H1 (cell line): ENCODE results near the gene NUDT1. TPM values are rescaled to one million over a fixed set of nuclear protein-coding genes. Genes with fewer than 3 reads are reported as not detected.
A peak's percentile ranks its signal among the peaks of the same experiment; 100 is the strongest.

Experiments used
- ATF2 ChIP-seq: IDR thresholded peaks from 2 replicates; pipeline ENCODE4 v1.6.1; 2012; ENCODE audit warnings: low read length, inconsistent platforms
- CBX5 ChIP-seq: fragments of 300-800, 300-1000 bp; sonication (generic); IDR thresholded peaks from 2 replicates; pipeline ENCODE4 v1.7.1; 2016; ENCODE audit warnings: antibody characterized with exemption, low read length, low read depth
- CHD2 ChIP-seq: IDR thresholded peaks from 2 replicates; pipeline ENCODE4 v1.6.1; 2012; ENCODE audit warnings: low read length, improper control_type of control experiment
- CREB1 ChIP-seq: IDR thresholded peaks from 2 replicates; pipeline ENCODE4 v1.6.1; 2012; ENCODE audit warnings: inconsistent platforms
- EGR1 ChIP-seq: IDR thresholded peaks from 2 replicates; pipeline ENCODE4 v1.6.1; 2011; ENCODE audit warnings: low read depth, low read length, borderline replicate concordance
- FOSL1 ChIP-seq: IDR thresholded peaks from 2 replicates; pipeline ENCODE4 v1.6.1; 2011; ENCODE audit warnings: mild to moderate bottlenecking, low read depth, low read length, moderate library complexity; ENCODE audit not compliant: insufficient read depth
- GABPA ChIP-seq: IDR thresholded peaks from 2 replicates; pipeline ENCODE4 v1.6.1; 2011; ENCODE audit warnings: mild to moderate bottlenecking, low read length, moderate library complexity, borderline replicate concordance; ENCODE audit not compliant: insufficient read depth
- HDAC2 ChIP-seq, 2 experiments: fragments of 300-600 bp in 1 of 2; sonication (generic) in 1 of 2; IDR thresholded peaks; 2 replicates each; pipeline ENCODE4 v1.6.1; 2011 to 2012; ENCODE audit warnings: low read depth in 2 of 2, low read length in 2 of 2, mild to moderate bottlenecking in 2 of 2, moderate library complexity in 2 of 2, borderline replicate concordance in 1 of 2, inconsistent platforms in 1 of 2
- MAFK ChIP-seq: IDR thresholded peaks from 2 replicates; pipeline ENCODE4 v1.6.1; 2012; ENCODE audit warnings: low read depth, mild to moderate bottlenecking, improper control_type of control experiment, low read length
- NANOG ChIP-seq: IDR thresholded peaks from 2 replicates; pipeline ENCODE4 v1.6.1; 2011; ENCODE audit warnings: low read length, low read depth, mild to moderate bottlenecking, inconsistent platforms; ENCODE audit not compliant: insufficient read depth, poor library complexity, severe bottlenecking
- NRF1 ChIP-seq: IDR thresholded peaks from 2 replicates; pipeline ENCODE4 v1.6.1; 2011; ENCODE audit warnings: mild to moderate bottlenecking, low read depth, low read length, improper control_type of control experiment
- POLR2A ChIP-seq, 2 experiments: IDR thresholded peaks; 1 replicate in 1 of 2; 2 replicates in 1 of 2; pipeline ENCODE4 v1.6.1; 2011; ENCODE audit warnings: low read depth in 2 of 2, low read length in 2 of 2, mild to moderate bottlenecking in 2 of 2; ENCODE audit errors: control extremely low read depth in 1 of 2
- RFX5 ChIP-seq: IDR thresholded peaks from 2 replicates; pipeline ENCODE4 v1.6.1; 2011; ENCODE audit warnings: low read depth, low read length, improper control_type of control experiment, borderline replicate concordance
- RNF2 ChIP-seq: fragments of 200-900, 300-1000 bp; sonication (generic); IDR thresholded peaks from 2 replicates; pipeline ENCODE4 v1.7.1; 2016; ENCODE audit warnings: borderline replicate concordance, low read depth, mild to moderate bottlenecking, antibody characterized with exemption, low read length; ENCODE audit not compliant: poor library complexity, severe bottlenecking; ENCODE audit errors: missing control alignments
- RXRA ChIP-seq: IDR thresholded peaks from 2 replicates; pipeline ENCODE4 v1.6.1; 2011; ENCODE audit warnings: low read depth, mild to moderate bottlenecking, low read length, moderate library complexity; ENCODE audit not compliant: insufficient read depth
- SAP30 ChIP-seq: fragments of 300-600 bp; sonication (generic); IDR thresholded peaks from 2 replicates; pipeline ENCODE4 v1.7.1; 2012; ENCODE audit warnings: low read length, moderate library complexity, mild to moderate bottlenecking, inconsistent platforms; ENCODE audit not compliant: insufficient read depth, insufficient replicate concordance
- SP4 ChIP-seq: IDR thresholded peaks from 2 replicates; pipeline ENCODE4 v1.6.1; 2012; ENCODE audit warnings: low read length, inconsistent platforms
- SRF ChIP-seq: IDR thresholded peaks from 2 replicates; pipeline ENCODE4 v1.6.1; 2011; ENCODE audit warnings: mild to moderate bottlenecking, low read depth, low read length, moderate library complexity
- TAF1 ChIP-seq: IDR thresholded peaks from 2 replicates; pipeline ENCODE4 v1.6.1; 2011; ENCODE audit warnings: mild to moderate bottlenecking, low read depth, low read length
- TAF7 ChIP-seq: optimal IDR thresholded peaks from 2 replicates; pipeline ENCODE3; 2011; ENCODE audit warnings: low read depth, mild to moderate bottlenecking, inconsistent platforms, low read length, moderate library complexity, borderline replicate concordance
- YY1 ChIP-seq: IDR thresholded peaks from 2 replicates; pipeline ENCODE4 v1.6.1; 2011; ENCODE audit warnings: low read depth, mild to moderate bottlenecking, low read length
- polyA plus RNA-seq, 7 experiments: library from polyadenylated mRNA; depleted of rRNA in 3 of 7; stranded (reverse) in 5 of 7; unstranded in 2 of 7; fragments of >200 nt in 5 of 7; fragments of 200-250 nt in 2 of 7; gene quantifications; 1 replicate in 5 of 7; 2 replicates in 1 of 7; 4 replicates in 1 of 7; pipeline versions ENCODE4 v1.2.1 to v1.2.3, GENCODE V29; 2011 to 2013; ENCODE audit warnings: missing spikeins in 2 of 7, mixed read lengths in 2 of 7
- total RNA-seq: library from RNA; stranded (reverse); fragmentation: NEBNext Ultra II Directional; extraction: Animal tissue kit (Norgen Biotek cat#: 25700); gene quantifications from 2 replicates; pipeline ENCODE4 v1.2.1, GENCODE V29; 2021

NUDT1 gene
- total and polyA plus RNA-seq, 2 of the 8 experiments (the other 6 are each of a cell fraction or from before 2014, with no cell fraction given) = 76.1 to 89.5 TPM

DNA sequence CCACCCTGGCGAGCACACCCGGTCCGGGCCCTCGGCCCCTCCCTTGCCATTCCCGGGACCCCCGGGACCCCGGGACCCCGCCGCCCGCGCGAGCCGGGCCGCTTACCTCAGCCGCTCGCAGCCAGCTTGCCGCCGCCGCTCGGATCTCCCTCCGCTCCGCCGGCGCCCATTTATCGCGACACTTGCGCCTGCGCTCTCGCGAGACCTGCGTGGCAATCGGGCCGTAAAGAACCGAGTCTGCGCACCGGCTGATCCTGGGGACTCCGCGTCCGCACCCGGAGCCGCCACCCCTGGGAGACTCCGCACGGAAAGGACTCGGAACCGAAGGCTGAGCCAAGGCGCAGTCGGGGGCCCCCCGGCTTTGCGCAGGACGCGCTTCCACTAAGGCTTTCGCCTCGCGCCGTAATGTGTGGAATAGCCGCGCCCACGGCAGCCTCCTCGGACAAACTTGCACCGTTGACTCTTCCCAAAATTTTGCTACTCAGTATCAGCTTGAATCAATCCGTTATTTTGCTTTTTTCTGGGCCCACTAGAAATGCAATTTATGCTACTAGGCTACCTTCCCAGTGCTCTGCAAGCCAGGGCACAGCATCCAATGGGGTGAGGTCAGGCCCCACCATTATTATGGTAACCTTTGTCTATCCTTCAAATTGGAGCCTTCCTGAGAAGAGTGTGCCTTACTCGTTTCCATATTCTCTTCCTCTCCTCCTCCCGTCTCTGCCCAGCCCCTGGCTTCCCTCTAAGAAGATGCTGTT is 9.1 kb upstream of the NUDT1 start, which contains the start of gene MAD1L1 (continued):
- TF ChIP-seq CREB1 (peak; percentile 75), YY1 (peak; percentile 73), ATF2 (peak; percentile 25; the same call in 1 of the 2 replicates), RFX5 (no peak), CHD2 (peak; percentile 98), SP4 (no peak), SRF (no peak), EGR1 (peak; percentile 19; the same call in 1 of the 2 replicates), TAF1 (peak; percentile 83), HDAC2 (IDR thresholded peaks at IDR 0.05; ENCODE audit: borderline replicate concordance in 1 of 2, low read depth in 2 of 2, low read length in 2 of 2) (0 out of 4 replicates have a peak, but pooled peaks of 1 of the 2 experiments have one; percentile 70), TAF7 (peak; percentile 49), FOSL1 (no peak), NRF1 (peak; percentile 20; the same call in 1 of the 2 replicates), GABPA (no peak), MAFK (peak; percentile 92), POLR2A (IDR thresholded peaks at IDR 0.05; ENCODE audit: control extremely low read depth in 1 of 2, low read depth in 2 of 2, low read length in 2 of 2) (peak in 1 of 2 experiments; percentile 80; a peak in 2 of 3 replicates), RNF2 (no peak), SAP30 (no peak), RXRA (no peak), NANOG (no peak), CBX5 (no peak)
